Esophagus squamous epithelium (tissue), 5 donors: ENCODE data around the gene SCN8A. TPM values are rescaled to one million over a fixed set of nuclear protein-coding genes. Genes with fewer than 3 reads are reported as not detected.
A peak's percentile ranks its signal among the peaks of the same experiment; 100 is the strongest.

Experiments
- DNase-seq: peaks from one replicate; lab custom pipeline; 2025; lab: John Stamatoyannopoulos, UW
- H3K27ac ChIP-seq, 4 donors: fragments of 200-600 bp; sonication (generic); one replicate each; pipeline ENCODE4 v1.5.1; 2016 to 2019; ENCODE audit warnings: mild to moderate bottlenecking in 1 of 4
- H3K27me3 ChIP-seq, 4 donors: fragments of 200-600 bp; sonication (generic); 1 replicate in 3 of 4; 2 replicates in 1 of 4; pipeline versions ENCODE4 v1.5.1 to v1.6.0; 2017 to 2021; ENCODE audit warnings: antibody characterized with exemption in 1 of 4
- H3K36me3 ChIP-seq, 3 donors: fragments of 200-600 bp; sonication (generic); one replicate each; pipeline ENCODE4 v1.5.1; 2016 to 2019
- H3K4me1 ChIP-seq, 3 donors: fragments of 200-600 bp; sonication (generic); one replicate each; pipeline ENCODE4 v1.5.1; 2017 to 2019
- H3K4me3 ChIP-seq, 4 donors: fragments of 200-600 bp; sonication (generic); 1 replicate in 3 of 4; 2 replicates in 1 of 4; pipeline ENCODE4 v1.5.1; 2016 to 2019; ENCODE audit warnings: mild to moderate bottlenecking in 2 of 4, moderate library complexity in 1 of 4
- H3K9me3 ChIP-seq, 3 donors: fragments of 200-600 bp; sonication (generic); one replicate each; pipeline ENCODE4 v1.5.1; 2016 to 2019
- POLR2A ChIP-seq, 4 donors: fragments of 450-650 bp; IDR thresholded peaks; one replicate each; pipeline ENCODE4 v1.6.1; 2017; ENCODE audit warnings: antibody characterized with exemption in 4 of 4, mild to moderate bottlenecking in 4 of 4, moderate library complexity in 3 of 4
- WGBS, 2 donors: methylation state at CpG; one replicate each; pipeline ENCODE4 v1.1.5; 2018; 5-methylcytosine and 5-hydroxymethylcytosine counted together
- intact Hi-C: fragments of 100-400 bp; cut with DNase I; formaldehyde crosslinking; loops from one replicate; pipeline ENCODE4 v1.15.0; 2022
- total RNA-seq, 4 donors: library from RNA; depleted of rRNA; stranded (reverse); fragments of >200 nt; gene quantifications; one replicate each; pipeline ENCODE4 v1.1.0, GENCODE V29; 2016
- TF ChIP-seq, protein P1 (sequence below), 6 experiments: fragments of 450-650 bp in 4 of 6; fragments of 200-600 bp in 2 of 6; sonication (generic) in 2 of 6; IDR thresholded peaks; one replicate each; pipeline ENCODE4 v1.5.1; 2016 to 2019; ENCODE audit warnings: antibody characterized with exemption in 6 of 6, mild to moderate bottlenecking in 4 of 6, moderate library complexity in 4 of 6
- donor health status: DM: yes; HTN: yes; CAD: no.

Gene SCN8A
- total RNA-seq, 4 donors from 2014 or later, result 0.11 to 1.1 (median 0.40) TPM

DNA sequence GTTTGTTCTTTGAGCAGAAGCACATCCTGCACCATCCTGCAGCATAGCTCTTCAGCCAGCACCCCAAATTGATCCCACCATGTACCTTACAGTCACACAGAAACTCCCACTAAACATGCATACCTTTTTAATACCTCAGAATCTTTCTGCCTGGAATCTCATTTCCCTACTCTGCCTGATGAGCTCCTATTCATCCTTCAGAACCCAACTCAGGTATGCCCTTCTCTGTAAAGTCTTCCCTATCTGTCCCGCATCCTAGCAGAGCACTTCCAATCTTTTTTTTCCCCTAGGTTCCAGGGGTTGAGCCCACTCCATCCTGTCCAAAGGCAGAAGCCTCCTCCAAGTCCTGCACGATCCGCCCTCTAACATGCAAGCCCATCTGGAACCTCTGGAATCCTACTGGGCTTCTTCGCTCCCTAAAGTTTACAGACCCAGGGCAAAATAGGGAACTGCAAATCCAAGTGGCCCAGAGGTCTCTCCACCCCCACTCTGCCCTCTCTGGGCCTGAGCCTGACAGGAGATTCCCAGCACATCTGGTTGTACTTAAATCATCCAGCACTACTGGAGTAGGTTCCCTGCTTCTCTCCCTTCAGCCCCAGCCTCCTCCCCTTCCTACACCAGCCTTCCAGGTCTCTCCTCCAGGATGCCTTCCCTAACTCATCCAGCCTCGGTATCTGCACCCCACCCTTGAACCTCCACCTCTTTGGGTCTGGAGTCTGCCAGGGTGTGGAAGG lies 261.5 kb downstream of the SCN8A start:
- Histone ChIP-seq H3K9me3 (no peaks in the 10 kb centered on the region), H3K27me3 (peaks cover 0 to 69% (median 4%) of the 10 kb centered on the region in 4 donors), H3K4me1 (peaks cover 11 to 40% (median 17%) of the 10 kb centered on the region in 3 donors), H3K36me3 (no peaks in the 10 kb centered on the region), H3K4me3 (no peak overlapping the region), H3K27ac (no peak overlapping the region)
- TF ChIP-seq, protein P1, sequence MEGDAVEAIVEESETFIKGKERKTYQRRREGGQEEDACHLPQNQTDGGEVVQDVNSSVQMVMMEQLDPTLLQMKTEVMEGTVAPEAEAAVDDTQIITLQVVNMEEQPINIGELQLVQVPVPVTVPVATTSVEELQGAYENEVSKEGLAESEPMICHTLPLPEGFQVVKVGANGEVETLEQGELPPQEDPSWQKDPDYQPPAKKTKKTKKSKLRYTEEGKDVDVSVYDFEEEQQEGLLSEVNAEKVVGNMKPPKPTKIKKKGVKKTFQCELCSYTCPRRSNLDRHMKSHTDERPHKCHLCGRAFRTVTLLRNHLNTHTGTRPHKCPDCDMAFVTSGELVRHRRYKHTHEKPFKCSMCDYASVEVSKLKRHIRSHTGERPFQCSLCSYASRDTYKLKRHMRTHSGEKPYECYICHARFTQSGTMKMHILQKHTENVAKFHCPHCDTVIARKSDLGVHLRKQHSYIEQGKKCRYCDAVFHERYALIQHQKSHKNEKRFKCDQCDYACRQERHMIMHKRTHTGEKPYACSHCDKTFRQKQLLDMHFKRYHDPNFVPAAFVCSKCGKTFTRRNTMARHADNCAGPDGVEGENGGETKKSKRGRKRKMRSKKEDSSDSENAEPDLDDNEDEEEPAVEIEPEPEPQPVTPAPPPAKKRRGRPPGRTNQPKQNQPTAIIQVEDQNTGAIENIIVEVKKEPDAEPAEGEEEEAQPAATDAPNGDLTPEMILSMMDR (IDR thresholded peaks at IDR 0.05), result no peak
- no peak for TF ChIP-seq POLR2A (IDR thresholded peaks at IDR 0.05)
- no peak for DNase-seq
- intact Hi-C loops, result no loop called here
- WGBS, 2 donors, result 76 to 77% methylated on average over 5 of the region's 5 CpGs

DNA sequence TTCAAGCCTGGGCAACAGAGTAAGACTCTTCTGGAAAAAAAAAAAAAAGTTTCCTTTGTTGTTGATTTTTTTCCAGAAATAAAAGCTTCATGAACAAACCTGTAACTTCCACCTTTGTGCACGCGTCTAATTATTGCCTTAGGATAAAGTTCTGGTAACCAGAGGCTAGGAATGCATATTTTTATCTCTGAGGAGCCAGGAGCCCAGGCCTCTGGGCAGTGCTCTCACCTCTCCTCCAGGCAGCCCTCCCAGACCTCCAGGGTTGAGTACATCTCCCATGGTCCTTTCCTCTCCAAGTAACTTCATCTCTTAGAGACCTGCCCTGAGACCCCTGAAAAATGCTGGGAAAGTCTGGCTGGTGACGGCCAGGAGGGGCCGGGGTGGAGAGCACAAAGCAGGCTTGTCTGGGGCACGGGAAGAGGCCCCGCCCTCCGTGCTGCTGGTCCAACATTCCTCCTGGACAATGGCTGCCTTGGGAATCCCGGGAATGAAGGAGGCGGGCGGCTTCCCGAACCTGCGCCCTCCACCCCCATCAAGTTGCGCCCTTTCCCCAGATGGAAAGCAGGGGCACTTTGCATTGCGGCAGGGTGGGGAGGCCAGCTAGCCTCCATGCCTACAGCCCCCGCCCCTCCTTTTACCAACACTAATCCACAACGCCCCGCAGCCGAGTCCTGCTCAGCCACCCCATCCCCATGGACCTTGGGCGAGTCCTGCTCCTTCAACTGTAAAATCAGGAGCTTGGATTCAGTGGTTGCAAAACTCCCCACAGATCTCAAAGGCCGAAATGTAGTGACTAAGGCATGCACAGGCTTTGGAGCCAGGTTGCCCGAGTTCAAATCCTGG lies 264.8 kb downstream of the SCN8A start:
- TF ChIP-seq, protein P1 (IDR thresholded peaks at IDR 0.05), result no peak
- TF ChIP-seq POLR2A (IDR thresholded peaks at IDR 0.05), result no peak
- Histone ChIP-seq H3K9me3 (no peaks in the 10 kb centered on the region), H3K36me3 (no peaks in the 10 kb centered on the region), H3K27ac (peak overlapping the region in 1 of 4 donors; percentile 21), H3K27me3 (peaks cover 0 to 47% (median 0%) of the 10 kb centered on the region in 4 donors), H3K4me3 (peak overlapping the region in 3 of 4 donors; percentile 14 to 52 (median 15)), H3K4me1 (peaks cover 0 to 16% (median 5%) of the 10 kb centered on the region in 3 donors)
- intact Hi-C loops, result no loop called here
- no peak for DNase-seq
- 22 to 45% methylated on average over 15 to 19 of the region's 21 CpGs for WGBS, 2 donors

DNA sequence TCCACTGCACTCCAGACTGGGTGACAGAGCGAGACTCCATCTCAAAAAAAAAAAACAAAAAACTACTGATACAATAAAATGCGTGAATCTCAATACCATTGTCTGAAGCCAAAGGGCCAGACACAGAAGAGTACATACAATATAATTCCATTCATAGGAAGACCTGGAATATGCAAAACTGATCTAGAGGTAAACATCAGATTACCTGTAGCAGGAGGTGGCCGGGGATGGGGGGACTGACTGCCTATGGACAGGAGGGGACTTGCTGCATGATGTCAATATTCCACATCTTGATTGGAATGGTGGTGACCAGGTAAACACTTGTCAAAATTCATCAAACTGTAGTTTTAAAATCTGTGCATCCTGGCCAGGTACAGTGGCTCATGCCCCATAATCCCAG lies 270.0 kb downstream of the SCN8A start:
- intact Hi-C loops, result no loop called here
- TF ChIP-seq, protein P1 (IDR thresholded peaks at IDR 0.05), result no peak
- no peak for TF ChIP-seq POLR2A (IDR thresholded peaks at IDR 0.05)
- Histone ChIP-seq H3K9me3 (no peaks in the 10 kb centered on the region), H3K4me3 (no peak overlapping the region), H3K36me3 (no peaks in the 10 kb centered on the region), H3K4me1 (peaks cover 11 to 22% (median 13%) of the 10 kb centered on the region in 3 donors), H3K27ac (no peak overlapping the region), H3K27me3 (peaks cover 0 to 75% (median 8%) of the 10 kb centered on the region in 4 donors)
- WGBS, 2 donors, result 87 to 88% methylated on average over 3 of the region's 3 CpGs
- no peak for DNase-seq

Other genes with a start within 250 kb of the SCN8A start
- gene CELA1, start 244.6 kb upstream of the SCN8A start, total RNA-seq, result not detected
- gene GALNT6, start 199.8 kb upstream of the SCN8A start, total RNA-seq, result 10 to 100 TPM in 2 of 4 donors, 1 to 10 TPM in 2; 1.7 to 26.7 (median 10.2) TPM
- under 1 TPM; 0.04 to 0.22 (median 0.15) TPM for gene SLC4A8, start 166.4 kb upstream of the SCN8A start, total RNA-seq